Right lobe of liver (tissue), 6 donors: ENCODE measurements around the gene SUV39H1. TPM values are rescaled to one million over a fixed set of nuclear protein-coding genes. Genes with fewer than 3 reads are reported as not detected.
"Not testable (repeated sequence)": the region's sequence is repeated elsewhere in the genome, so short reads cannot be mapped to it uniquely, and the experiment has no call there.

ENCODE experiments used
- ATAC-seq, 4 donors: fragments of 200-7000 bp; cut with Tn5 transposase; one replicate each; pipeline ENCODE4 v1.9.1; 2020; ENCODE audit warnings: mild to moderate bottlenecking in 4 of 4, moderate library complexity in 4 of 4
- DNase-seq, 3 donors: peaks; one replicate each; pipeline ENCODE4 v3.0.0-alpha.2; 2020
- H3K27ac ChIP-seq, 3 donors: fragments of 200-600 bp; one replicate each; pipeline ENCODE4 v1.8.0; 2022
- H3K27me3 ChIP-seq, 2 donors: fragments of 200-600 bp; one replicate each; pipeline ENCODE4 v1.8.0; 2022
- H3K36me3 ChIP-seq, 4 donors: fragments of 200-600 bp; sonication (generic) in 1 of 4; one replicate each; pipeline versions ENCODE4 v1.5.1 to v1.8.0; 2017 to 2022; ENCODE audit warnings: control low read depth in 1 of 4
- H3K4me1 ChIP-seq, 4 donors: fragments of 200-600 bp; sonication (generic) in 1 of 4; one replicate each; pipeline versions ENCODE4 v1.5.1 to v1.8.0; 2017 to 2022; ENCODE audit warnings: control low read depth in 1 of 4
- H3K4me3 ChIP-seq, 3 donors: fragments of 200-600 bp; one replicate each; pipeline ENCODE4 v1.8.0; 2022
- H3K9me3 ChIP-seq, 4 donors: fragments of 200-600 bp; sonication (generic) in 1 of 4; one replicate each; pipeline versions ENCODE4 v1.5.1 to v1.8.0; 2017 to 2022; ENCODE audit warnings: control low read depth in 1 of 4
- CTCF ChIP-seq, 4 donors: fragments of 200-600 bp in 3 of 4; fragments of 450-650 bp in 1 of 4; IDR thresholded peaks; one replicate each; pipeline versions ENCODE4 v1.5.1 to v1.8.0; 2016 to 2022; ENCODE audit warnings: antibody characterized with exemption in 4 of 4, mild to moderate bottlenecking in 2 of 4
- POLR2A ChIP-seq: fragments of 450-650 bp; IDR thresholded peaks from one replicate; pipeline ENCODE4 v1.6.1; 2017; ENCODE audit warnings: antibody characterized with exemption, mild to moderate bottlenecking
- WGBS: methylation state at CpG from one replicate; pipeline ENCODE4 v1.1.6; 2018; ENCODE audit warnings: low coverage, low lambda C conversion rate; ENCODE audit not compliant: insufficient coverage; ENCODE audit errors: missing lambda C conversion rate; 5-methylcytosine and 5-hydroxymethylcytosine counted together
- intact Hi-C, 2 donors: fragments of 100-400 bp; cut with DNase I; formaldehyde crosslinking; loops; one replicate each; pipeline versions ENCODE4 v1.11.2 to v1.14.1; 2022
- total RNA-seq, 6 experiments: library from RNA; depleted of rRNA in 2 of 6; stranded (reverse); fragments of >200 nt in 2 of 6; fragmentation: NEBNext Ultra II Directional in 3 of 6; extraction: Animal tissue kit (Norgen Biotek cat#: 25700) in 3 of 6; gene quantifications; one replicate each; pipeline versions ENCODE4 v1.1.0 to v1.2.4, GENCODE V29; 2016 to 2023
- donor health status: DM: no; HTN: yes; CAD: no.
- donor health status: DM: no; HTN: no; CAD: no.
- donor health status: DM: no; HTN: no; CAD: no.
- donor health status: DM: no; HTN: yes; CAD: no.
- donor health status: DM: no; HTN: yes; CAD: no.

The SUV39H1 gene
- total RNA-seq, 6 experiments from 2014 or later: 2.2 to 10.8 (median 3.5) TPM

- no peak overlapping the region for H3K4me3 ChIP-seq
- 80% methylated on average over 1 of the region's 1 CpG for WGBS
- H3K36me3 ChIP-seq: no peaks in the 10 kb centered on the region
- no peaks in the 10 kb centered on the region for H3K27me3 ChIP-seq
- intact Hi-C loops: no loop called here
- H3K27ac ChIP-seq: no peak overlapping the region
- DNase-seq (no peak), ATAC-seq (no peak)
- no peaks in the 10 kb centered on the region for H3K9me3 ChIP-seq
- no peaks in the 10 kb centered on the region for H3K4me1 ChIP-seq
- TF ChIP-seq CTCF (IDR thresholded peaks at IDR 0.05) (no peak), POLR2A (no peak)
Observed at GRCh38 chrX:48663241-48663640, 33.3 kb upstream of the SUV39H1 start.

DNA sequence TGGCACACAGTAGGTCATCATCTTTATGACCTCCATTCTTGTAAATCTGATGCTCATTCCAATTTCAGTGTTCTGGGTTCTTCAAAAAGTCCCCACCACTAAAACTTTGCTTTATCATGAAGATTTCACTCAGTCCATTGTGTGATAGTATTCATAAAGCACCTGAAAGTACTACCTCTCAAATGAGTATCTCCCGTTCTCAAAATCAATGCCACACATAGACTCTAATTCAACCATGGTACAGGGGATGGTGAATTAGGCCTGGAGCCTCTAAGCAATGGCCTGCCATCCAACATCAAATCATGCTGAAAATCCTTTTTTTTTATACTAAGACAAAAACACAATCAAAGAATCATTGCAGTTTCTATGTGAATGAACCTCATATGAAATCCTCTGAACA, 32.4 kb upstream of the SUV39H1 start:
- Histone ChIP-seq H3K27ac (no peak overlapping the region), H3K4me3 (no peak overlapping the region), H3K9me3 (no peaks in the 10 kb centered on the region), H3K36me3 (no peaks in the 10 kb centered on the region), H3K4me1 (no peaks in the 10 kb centered on the region), H3K27me3 (no peaks in the 10 kb centered on the region)
- ATAC-seq (no peak), DNase-seq (no peak)
- 75% methylated on average over 1 of the region's 1 CpG for WGBS
- TF ChIP-seq POLR2A (no peak), CTCF (IDR thresholded peaks at IDR 0.05) (no peak)
- intact Hi-C loops: no loop called here

GRCh38 chrX:48665991-48666390, 30.5 kb upstream of the SUV39H1 start:
- 33% methylated on average over 1 of the region's 2 CpGs for WGBS
- Histone ChIP-seq H3K9me3 (no peaks in the 10 kb centered on the region), H3K27me3 (no peaks in the 10 kb centered on the region), H3K27ac (no peak overlapping the region), H3K4me1 (no peaks in the 10 kb centered on the region), H3K36me3 (no peaks in the 10 kb centered on the region), H3K4me3 (no peak overlapping the region)
- DNase-seq (no peak), ATAC-seq (no peak)
- no peak for TF ChIP-seq POLR2A
- no peak for TF ChIP-seq CTCF (IDR thresholded peaks at IDR 0.05)
- intact Hi-C loops: no loop called here

DNA sequence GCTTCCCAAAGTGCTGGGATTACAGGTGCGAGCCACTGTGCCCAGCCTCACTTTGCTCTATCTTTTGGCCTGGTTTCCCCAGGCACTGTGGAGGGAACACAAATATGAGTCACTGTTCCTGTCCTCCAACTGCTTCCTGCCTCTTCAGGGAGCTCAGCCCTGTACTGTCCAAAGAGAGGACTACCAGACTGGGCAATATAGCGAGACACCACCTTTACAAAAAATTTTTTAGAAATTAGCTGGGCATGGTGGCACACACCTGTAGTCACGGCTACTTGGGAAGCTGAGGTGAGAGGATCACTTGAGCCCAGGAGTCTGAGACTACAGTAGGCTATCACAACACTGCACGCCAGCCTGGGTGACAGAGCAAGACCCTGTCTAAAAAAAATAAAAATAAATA, 29.9 kb upstream of the SUV39H1 start:
- intact Hi-C loops: no loop called here
- Histone ChIP-seq H3K4me1 (no peaks in the 10 kb centered on the region), H3K36me3 (no peaks in the 10 kb centered on the region), H3K4me3 (no peak overlapping the region), H3K27ac (no peak overlapping the region), H3K27me3 (no peaks in the 10 kb centered on the region), H3K9me3 (no peaks in the 10 kb centered on the region)
- WGBS: 64% methylated on average over 4 of the region's 4 CpGs
- DNase-seq: no peak
- TF ChIP-seq CTCF (IDR thresholded peaks at IDR 0.05) (no peak), POLR2A (no peak)
- ATAC-seq: no peak

GRCh38 chrX:48667509-48667908, 29.0 kb upstream of the SUV39H1 start:
- no peaks in the 10 kb centered on the region for H3K9me3 ChIP-seq
- no peaks in the 10 kb centered on the region for H3K4me1 ChIP-seq
- intact Hi-C loops: no loop called here
- ATAC-seq: peak in 2 of 4 donors; percentile 19 to 27
- H3K27ac ChIP-seq: no peak overlapping the region
- 47% methylated on average over 2 of the region's 4 CpGs for WGBS
- no peaks in the 10 kb centered on the region for H3K36me3 ChIP-seq
- TF ChIP-seq CTCF (IDR thresholded peaks at IDR 0.05) (no peak), POLR2A (no peak)
- H3K4me3 ChIP-seq: no peak overlapping the region
- no peak for DNase-seq
- no peaks in the 10 kb centered on the region for H3K27me3 ChIP-seq

DNA sequence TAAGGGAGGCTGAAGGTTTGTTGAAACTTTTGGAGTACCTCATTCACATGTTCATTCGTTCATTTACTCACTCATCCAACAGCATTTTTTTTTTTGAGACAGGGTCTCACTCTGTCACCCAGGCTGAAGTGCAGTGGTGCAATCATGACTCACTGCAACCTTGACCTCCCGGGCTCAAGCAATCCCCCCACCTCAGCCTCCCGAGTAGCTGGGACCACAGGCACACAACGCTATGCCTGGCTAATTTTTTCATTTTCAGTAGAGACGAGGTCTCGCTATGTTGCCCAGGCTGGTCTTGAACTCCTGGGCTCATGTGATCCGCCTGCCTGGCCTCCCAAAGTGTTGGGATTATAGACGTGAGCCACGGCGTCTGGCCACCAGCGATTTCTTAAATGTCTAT, 28.3 kb upstream of the SUV39H1 start:
- H3K4me1 ChIP-seq, DNase-seq, intact Hi-C loops, H3K27me3 ChIP-seq, H3K4me3 ChIP-seq, H3K27ac ChIP-seq, H3K9me3 ChIP-seq, H3K36me3 ChIP-seq, ATAC-seq: not testable (repeated sequence)
- 64% methylated on average over 4 of the region's 11 CpGs for WGBS
